ENCODE data around the gene TTLL5.
A peak's percentile ranks its signal among the peaks of the same experiment; 100 is the strongest.

TTLL5 gene

GRCh38 chr14:75977582-75977943 is 316.5 kb downstream of the TTLL5 start:
- no peak for DNase-seq

- peak; percentile 10 for DNase-seq
Measured at GRCh38 chr14:75978249-75978731, 317.2 kb downstream of the TTLL5 start.

GRCh38 chr14:75979071-75979571 is 318.1 kb downstream of the TTLL5 start:
- DNase-seq: no peak

DNA sequence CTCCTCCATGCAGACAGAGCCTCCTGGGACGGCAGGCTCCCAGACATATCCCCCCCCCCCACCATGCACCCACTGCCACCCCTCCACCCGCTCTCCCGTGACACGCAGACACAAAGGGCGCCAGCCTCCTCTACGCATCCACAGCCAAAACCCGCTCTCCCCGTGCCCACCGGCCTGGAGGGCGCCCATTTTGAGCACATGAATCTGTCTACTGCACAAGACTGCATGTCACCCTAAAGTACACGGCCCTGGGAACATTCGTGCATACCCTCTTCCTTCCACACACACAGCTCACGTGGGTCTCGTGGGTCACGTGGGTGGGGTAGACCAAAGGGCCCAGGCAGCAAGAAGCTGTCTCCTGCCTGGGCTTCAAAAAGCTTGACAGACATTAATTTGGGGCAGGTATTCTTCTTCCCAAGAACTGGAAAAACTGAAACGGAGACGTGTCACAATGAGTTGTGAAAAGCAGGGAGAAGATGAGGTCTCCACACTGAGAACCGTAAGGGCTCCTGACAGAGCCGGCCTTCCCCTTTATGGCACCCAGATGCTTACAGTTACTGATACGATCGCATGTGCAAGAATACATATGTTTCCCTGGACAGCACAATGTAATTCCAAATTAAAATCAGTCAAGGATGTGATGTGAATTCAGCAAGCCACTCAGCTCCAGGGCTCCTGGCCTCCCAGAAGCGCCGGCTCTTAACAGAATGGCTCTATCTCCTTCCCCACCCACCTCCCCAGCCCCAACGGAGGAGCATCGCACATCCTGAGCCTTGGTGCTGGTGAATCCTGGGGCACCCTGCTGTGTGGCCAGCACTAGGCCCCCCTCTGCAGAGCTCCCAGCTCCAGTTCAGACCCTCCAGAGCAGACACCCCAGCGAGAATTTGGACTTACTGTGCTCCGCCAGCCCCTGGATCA is 318.9 kb downstream of the TTLL5 start:
- DNase-seq: no peak

DNA sequence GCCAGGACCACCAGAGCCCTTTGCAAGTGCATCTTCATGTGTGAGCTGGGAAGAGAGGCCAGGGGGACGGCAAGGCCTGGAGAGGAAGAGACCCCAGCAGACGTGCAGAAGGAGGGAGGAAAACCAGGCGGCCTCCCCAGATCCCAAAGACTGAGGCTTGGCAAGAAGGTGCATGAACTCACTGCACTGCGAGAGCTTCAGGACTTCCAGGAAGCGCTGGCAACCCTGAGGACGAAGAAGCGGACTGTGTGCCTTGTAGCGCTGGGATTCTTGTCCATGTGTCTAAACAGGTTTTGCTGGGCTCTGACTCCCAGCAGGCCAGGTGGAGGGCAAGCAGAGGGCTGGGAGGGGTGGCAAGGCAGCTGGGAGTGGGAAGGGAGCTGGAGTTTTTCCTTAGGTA is 319.8 kb downstream of the TTLL5 start:
- DNase-seq: no peak

DNA sequence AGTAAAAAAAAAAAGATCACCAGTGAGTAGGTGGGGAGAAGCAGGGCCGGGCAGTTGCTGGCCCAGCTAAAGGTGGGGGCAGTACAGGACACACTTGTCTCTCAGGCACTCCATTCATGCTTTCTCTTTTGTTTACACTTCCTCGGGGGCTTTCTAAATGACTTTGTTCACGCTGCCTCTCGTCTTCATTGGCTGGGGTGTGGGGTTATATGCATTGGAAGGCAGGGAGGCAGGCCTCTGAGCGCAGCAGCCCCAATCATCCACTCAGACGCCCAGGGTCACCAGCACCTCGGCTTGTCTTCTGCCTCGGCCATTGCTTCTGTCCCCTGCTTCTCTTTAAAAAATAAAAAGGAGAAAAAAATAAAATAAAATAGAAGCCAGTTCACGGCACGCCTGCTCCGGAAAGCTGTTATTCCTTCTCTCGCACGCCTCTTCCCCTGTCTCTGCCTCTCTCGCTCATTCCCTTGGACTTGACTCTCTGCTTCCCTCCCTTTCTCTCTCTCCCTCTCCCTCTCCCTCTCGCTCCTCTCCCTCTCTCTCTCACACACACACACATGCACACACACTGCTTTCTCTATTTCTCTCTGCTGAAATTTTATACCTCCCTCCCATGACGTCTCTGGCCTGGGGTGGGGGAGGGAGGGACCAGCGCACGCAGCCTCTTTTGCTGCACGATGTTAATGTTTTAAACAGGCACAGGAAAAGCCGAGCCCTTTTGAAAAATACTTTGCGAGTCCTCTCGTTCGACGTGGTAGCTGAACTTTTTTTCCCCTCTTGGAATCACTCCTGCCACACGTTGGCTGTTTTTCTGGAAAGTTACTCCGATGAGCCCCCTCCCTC is 320.6 kb downstream of the TTLL5 start, which contains the start of gene TGFB3:
Gene TGFB3, minus strand, starts transcription at position 570 of the 840 bp plus-strand sequence. CDS start 1,102 bp downstream, outside the sequence.
- DNase-seq: peak; percentile 60

DNA sequence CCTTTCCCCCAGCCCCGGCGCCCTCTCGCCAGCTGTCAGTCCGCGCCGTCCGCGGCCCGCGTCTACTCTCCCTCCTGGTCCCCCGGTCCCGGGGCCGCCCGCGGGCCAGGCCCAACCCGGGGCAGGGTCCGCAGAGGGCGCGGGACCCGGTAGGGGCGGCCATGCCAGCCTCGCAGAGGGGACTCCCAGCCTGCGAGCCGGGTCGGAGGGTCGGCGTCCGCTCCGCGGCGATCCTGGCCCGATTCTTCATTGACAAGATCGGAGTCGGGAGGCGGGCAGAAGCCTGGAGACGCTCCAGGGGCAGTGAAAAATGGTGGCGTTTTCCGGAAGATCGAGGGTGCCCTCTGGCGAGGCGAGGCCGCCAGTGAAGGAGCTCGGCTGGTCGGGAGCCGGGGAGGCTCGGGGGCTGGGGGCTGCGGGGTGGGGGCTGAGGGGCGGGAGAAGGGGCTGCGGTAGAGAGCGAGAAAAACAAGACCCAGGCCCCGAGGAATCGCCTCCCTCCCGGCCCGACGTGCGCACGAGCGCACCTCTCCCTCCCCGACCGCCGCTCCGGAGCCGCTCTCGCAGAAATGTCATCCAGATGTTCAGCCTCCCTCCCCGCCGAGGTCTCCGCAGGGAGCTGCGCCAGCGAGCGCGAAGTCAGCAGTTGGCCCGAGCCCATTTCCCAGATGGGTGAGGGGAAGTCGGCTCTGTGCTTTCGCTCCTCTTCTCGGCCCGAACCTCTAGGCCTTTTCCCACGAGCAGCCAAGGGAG is 321.4 kb downstream of the TTLL5 start:
- peak; percentile 75 for DNase-seq

GRCh38 chr14:75983019-75983358 is 321.9 kb downstream of the TTLL5 start:
- no peak for DNase-seq

DNA sequence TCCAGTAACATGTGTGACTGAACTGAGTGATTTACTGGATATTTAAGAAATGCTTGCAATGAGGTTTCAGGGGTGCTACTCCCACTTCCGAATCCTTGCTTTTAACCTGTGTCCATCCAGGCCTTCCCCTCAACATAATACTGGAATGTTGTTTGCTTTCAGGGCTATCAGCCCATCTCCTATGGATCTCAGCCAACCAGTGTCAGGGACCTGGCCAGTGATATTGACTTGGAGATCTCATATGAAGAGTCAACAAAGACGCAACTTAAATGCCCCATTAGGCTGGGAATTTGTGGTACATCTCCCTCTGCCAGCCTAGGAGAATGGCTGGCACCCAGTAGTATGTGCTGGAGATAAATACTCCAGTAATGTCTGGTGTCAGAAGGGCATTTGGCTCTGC is 323.6 kb downstream of the TTLL5 start:
- no peak for DNase-seq

GRCh38 chr14:75985618-75986438 is 324.8 kb downstream of the TTLL5 start, which contains the start of gene IFT43:
IFT43 (plus strand) TSS chr14:75985763; CDS start chr14:75985787, 24 bp downstream.
- peak; percentile 86 for DNase-seq

- DNase-seq: no peak
Measured at GRCh38 chr14:75986439-75986765, 325.4 kb downstream of the TTLL5 start.

DNA sequence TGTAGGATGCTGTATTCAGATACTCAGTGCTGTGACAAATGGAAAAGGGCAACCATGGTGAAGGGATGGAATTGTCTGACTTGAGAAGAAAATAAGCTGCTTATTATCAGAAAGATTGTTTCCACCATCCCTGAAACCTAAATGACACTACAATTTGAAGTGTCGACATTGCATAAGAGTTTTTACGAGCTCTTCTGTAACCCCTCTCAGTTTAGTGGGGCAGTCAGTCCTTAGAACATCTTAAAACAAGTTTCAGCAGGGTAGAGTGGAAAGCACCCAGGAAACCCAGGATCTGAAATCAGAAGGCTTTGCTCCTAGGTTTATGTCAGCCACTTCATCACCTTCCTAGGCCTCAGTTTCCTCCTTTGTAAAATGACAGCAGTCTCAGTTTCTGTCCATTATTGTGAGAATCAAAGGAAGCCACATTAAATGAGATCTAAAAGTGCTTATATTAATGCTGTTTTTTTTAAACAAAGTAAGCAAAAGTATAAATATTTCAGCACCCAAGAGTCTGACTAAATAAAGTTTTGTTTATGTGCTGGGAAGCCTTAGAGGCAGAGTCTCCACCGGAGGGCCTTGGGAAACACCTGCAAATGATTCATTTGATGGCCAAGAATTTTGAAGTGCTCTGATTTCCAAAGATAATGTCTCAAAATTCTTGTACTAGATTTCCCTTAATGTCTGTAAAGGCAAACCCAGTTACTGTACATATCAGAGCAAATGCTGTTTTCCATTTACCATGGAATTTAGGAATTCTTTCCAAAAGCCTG is 326.3 kb downstream of the TTLL5 start:
- DNase-seq: no peak

- no peak for DNase-seq
Measured at GRCh38 chr14:75989134-75989533, 328.1 kb downstream of the TTLL5 start.

- DNase-seq: no peak
Measured at GRCh38 chr14:75990297-75990696, 329.3 kb downstream of the TTLL5 start.

DNA sequence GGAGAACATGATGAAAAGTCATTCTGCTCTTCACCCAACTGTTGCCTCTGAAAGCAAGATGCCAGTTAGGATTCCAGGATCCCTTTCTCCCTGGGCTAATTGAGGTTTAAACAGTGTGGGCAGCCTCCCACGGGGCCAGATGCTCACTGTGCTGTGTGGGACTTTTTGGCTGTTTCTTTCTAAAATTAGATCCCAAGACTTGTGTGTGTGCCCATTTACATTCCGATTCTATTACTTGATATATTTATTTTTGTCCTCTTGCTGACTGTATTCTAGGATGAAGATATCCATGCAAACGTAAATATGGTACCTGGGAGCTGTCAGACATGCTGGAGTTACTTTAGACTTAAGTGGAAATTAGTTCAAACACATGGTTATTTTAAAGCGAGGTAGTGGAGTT is 330.7 kb downstream of the TTLL5 start:
- no peak for DNase-seq

- DNase-seq: no peak
Measured at GRCh38 chr14:75993567-75994041, 332.6 kb downstream of the TTLL5 start.

DNA sequence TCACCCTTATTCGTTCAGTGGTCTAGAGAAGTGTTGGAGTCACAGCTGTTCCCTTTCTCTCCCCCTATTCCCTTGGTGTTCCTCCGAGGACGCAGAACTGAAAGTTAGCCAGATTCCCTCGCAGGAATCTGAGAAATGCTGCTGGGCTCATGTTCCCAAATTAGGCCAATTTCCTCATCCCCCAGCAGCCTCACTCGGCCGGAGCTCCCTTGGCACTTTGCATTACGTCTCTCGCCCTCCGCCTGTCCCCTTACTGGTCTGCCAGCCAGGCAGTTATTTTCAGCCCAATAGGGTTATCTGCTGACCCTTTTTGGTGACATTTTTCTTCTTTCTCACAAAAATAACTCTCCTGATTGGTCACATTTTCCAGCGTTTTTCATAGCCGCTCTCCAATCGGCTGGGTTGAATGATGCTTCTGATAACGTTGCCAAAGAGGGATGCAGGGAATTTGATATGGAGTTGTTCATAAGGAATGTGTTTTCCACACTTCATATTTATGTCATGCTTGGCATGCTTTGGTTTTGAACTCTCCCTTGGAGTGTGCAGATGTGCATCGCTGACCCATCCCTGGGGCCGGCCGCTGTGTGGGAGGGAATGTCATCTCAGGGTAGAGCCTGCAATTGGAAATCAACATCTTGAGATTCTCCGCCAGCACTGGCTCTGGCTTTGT is 334.5 kb downstream of the TTLL5 start:
- DNase-seq: no peak

DNA sequence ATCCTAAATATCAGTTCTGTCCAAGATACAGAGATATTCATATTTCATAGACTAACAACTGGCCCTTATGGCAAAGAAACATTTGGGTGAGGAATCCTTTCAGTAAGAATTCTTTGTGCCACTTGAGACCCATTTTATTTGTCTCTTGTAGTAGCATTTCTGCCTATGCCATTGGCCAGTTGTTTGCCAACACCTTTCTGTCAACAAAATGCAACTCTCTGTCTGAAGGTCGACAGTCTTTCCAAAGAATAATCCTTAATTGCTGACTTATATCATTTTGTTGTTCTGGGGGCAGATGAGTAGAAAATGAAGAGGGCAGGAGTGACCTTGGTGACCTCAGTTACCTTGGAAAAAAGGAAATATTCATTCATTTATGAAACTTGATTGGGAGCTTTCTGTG is 335.4 kb downstream of the TTLL5 start:
- no peak for DNase-seq

GRCh38 chr14:75999511-76000190 is 338.6 kb downstream of the TTLL5 start:
- no peak for DNase-seq

- DNase-seq: no peak
Measured at GRCh38 chr14:76002383-76002782, 341.3 kb downstream of the TTLL5 start.

Data from central memory CD4-positive, alpha-beta T cell (primary cell).